ENCODE results near the gene PLCB2.

The PLCB2 gene

GRCh38 chr15:40320931-40321371 is 13.2 kb upstream of the PLCB2 start (continued):
- peak; percentile 51; the same call in 1 of the 2 replicates for TF ChIP-seq ZNF660 (tag by site-specific recombination; IDR thresholded peaks at IDR 0.05)
- TF ChIP-seq GLI4 (tag by site-specific recombination; IDR thresholded peaks at IDR 0.05): no peak
- TF ChIP-seq SP7 (tag by site-specific recombination; IDR thresholded peaks at IDR 0.05): peak; percentile 26
- TF ChIP-seq ZNF175 (tag by site-specific recombination; IDR thresholded peaks at IDR 0.05): no peak
- TF ChIP-seq ZNF24 (tag by site-specific recombination; IDR thresholded peaks at IDR 0.05): no peak
- TF ChIP-seq ZBTB8A (tag by site-specific recombination; IDR thresholded peaks at IDR 0.05): no peak
- TF ChIP-seq, protein P1, sequence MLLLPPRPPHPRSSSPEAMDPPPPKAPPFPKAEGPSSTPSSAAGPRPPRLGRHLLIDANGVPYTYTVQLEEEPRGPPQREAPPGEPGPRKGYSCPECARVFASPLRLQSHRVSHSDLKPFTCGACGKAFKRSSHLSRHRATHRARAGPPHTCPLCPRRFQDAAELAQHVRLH (tag by site-specific recombination; IDR thresholded peaks at IDR 0.05): no peak
- no peak for TF ChIP-seq ZNF624 (tag by site-specific recombination; IDR thresholded peaks at IDR 0.05)
- no peak for TF ChIP-seq ZNF394 (tag by site-specific recombination; IDR thresholded peaks at IDR 0.05; ENCODE audit: borderline replicate concordance)
- TF ChIP-seq KLF9 (tag by site-specific recombination; IDR thresholded peaks at IDR 0.05; ENCODE audit: low read depth): no peak
- TF ChIP-seq, protein P2, sequence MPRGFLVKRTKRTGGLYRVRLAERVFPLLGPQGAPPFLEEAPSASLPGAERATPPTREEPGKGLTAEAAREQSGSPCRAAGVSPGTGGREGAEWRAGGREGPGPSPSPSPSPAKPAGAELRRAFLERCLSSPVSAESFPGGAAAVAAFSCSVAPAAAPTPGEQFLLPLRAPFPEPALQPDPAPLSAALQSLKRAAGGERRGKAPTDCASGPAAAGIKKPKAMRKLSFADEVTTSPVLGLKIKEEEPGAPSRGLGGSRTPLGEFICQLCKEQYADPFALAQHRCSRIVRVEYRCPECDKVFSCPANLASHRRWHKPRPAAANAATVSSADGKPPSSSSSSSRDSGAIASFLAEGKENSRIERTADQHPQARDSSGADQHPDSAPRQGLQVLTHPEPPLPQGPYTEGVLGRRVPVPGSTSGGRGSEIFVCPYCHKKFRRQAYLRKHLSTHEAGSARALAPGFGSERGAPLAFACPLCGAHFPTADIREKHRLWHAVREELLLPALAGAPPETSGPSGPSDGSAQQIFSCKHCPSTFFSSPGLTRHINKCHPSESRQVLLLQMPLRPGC (tag by site-specific recombination; IDR thresholded peaks at IDR 0.05): no peak
- TF ChIP-seq ZNF561 (tag by site-specific recombination; IDR thresholded peaks at IDR 0.05; ENCODE audit: borderline replicate concordance): 0 out of 2 replicates have a peak, but pooled peaks have one; percentile 16
- TF ChIP-seq OVOL3 (tag by site-specific recombination; IDR thresholded peaks at IDR 0.05): no peak
- TF ChIP-seq ZNF114 (tag by site-specific recombination; IDR thresholded peaks at IDR 0.05): no peak
- TF ChIP-seq ZNF23 (tag by site-specific recombination; IDR thresholded peaks at IDR 0.05; ENCODE audit: borderline replicate concordance): no peak
- no peak for TF ChIP-seq ZNF548 (tag by site-specific recombination; IDR thresholded peaks at IDR 0.05)
- TF ChIP-seq TRIM28 (IDR thresholded peaks at IDR 0.05; ENCODE audit: borderline replicate concordance, low read length): no peak
- TF ChIP-seq ZNF248 (tag by site-specific recombination; IDR thresholded peaks at IDR 0.05): no peak
- no peak for TF ChIP-seq BCL6B (tag by site-specific recombination; IDR thresholded peaks at IDR 0.05)
- TF ChIP-seq ZNF404 (tag by site-specific recombination; IDR thresholded peaks at IDR 0.05): no peak
- no peak for TF ChIP-seq REPIN1 (tag by site-specific recombination; IDR thresholded peaks at IDR 0.05; ENCODE audit: low read depth)
- no peak for TF ChIP-seq ZNF221 (tag by site-specific recombination; IDR thresholded peaks at IDR 0.05; ENCODE audit: borderline replicate concordance)

DNA sequence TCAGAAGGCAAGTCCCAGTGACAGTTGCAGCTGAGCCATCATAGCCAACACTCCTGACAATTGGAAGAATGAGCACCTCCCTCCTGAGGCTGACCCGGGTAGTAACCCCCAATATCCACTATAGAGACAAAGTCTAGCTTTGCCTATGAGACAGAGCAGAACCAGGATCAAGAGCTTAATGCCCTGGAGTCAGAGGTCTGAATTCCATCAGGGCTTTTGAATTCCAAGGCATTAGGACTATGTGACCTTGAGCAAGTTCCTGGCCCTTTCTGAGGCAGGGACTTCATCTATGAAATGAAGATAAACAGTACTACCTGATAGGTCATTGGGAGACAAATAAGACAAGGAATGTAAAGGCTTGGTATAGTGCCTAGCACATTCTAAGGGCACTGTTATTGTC is 12.7 kb upstream of the PLCB2 start:
- H3K4me3 ChIP-seq (ENCODE audit: low read depth, low read length): no peak overlapping the region
- H3K4me1 ChIP-seq (ENCODE audit: control insufficient read depth, insufficient read depth, low read length): peaks cover 13% of the 10 kb centered on the region; the same call in 1 of the 2 replicates
- ChIA-PET CTCF (interaction anchor here (0.7 to 16.0 kb wide), 13 partner anchors 10 to 847 kb away, joined by 3 to 248 read pairs (median 5); no protein-coding TSS in a partner anchor), POLR2A (no interaction called here)
- H3K27ac ChIP-seq (ENCODE audit: extremely low read depth, low read depth, low read length): no peak overlapping the region
- H3K9me3 ChIP-seq (ENCODE audit: control insufficient read depth, insufficient read depth, low read depth, low read length): no peaks in the 10 kb centered on the region
- TF ChIP-seq ZNF837 (tag by site-specific recombination; IDR thresholded peaks at IDR 0.05): no peak
- TF ChIP-seq ZNF791 (tag by site-specific recombination; IDR thresholded peaks at IDR 0.05): no peak
- TF ChIP-seq ZNF175 (tag by site-specific recombination; IDR thresholded peaks at IDR 0.05): no peak
- no peak for TF ChIP-seq ZNF529 (tag by site-specific recombination; IDR thresholded peaks at IDR 0.05; ENCODE audit: insufficient replicate concordance)
- TF ChIP-seq ZNF37A (tag by site-specific recombination; IDR thresholded peaks at IDR 0.05): no peak
- no peak for TF ChIP-seq GLI4 (tag by site-specific recombination; IDR thresholded peaks at IDR 0.05)
- TF ChIP-seq ZBTB8A (tag by site-specific recombination; IDR thresholded peaks at IDR 0.05): no peak
- TF ChIP-seq ZNF16 (tag by site-specific recombination; IDR thresholded peaks at IDR 0.05; ENCODE audit: low read depth): no peak
- no peak for TF ChIP-seq ZBTB7A (tag by site-specific recombination; IDR thresholded peaks at IDR 0.05; ENCODE audit: low read depth)
- TF ChIP-seq SCRT2 (tag by site-specific recombination; IDR thresholded peaks at IDR 0.05): no peak
- peaks cover 0 to under 1% of the 10 kb centered on the region in 2 experiments; a peak in 1 of 3 replicates for H3K36me3 ChIP-seq (ENCODE audit: control insufficient read depth in 2 of 2, insufficient read depth in 1 of 2, low read length in 2 of 2)
